22Rv1 (cell line): ENCODE data around the gene PTMA.

Source experiments
- CTCF ChIP-seq: fragments of 450-650 bp; IDR thresholded peaks from 2 replicates; pipeline ENCODE4 v1.5.1; 2017; ENCODE audit warnings: mild to moderate bottlenecking
- ZFX ChIP-seq: fragments of 450-650 bp; IDR thresholded peaks from 2 replicates; pipeline ENCODE4 v1.6.1; 2017; ENCODE audit warnings: antibody characterized with exemption, borderline replicate concordance

- TF ChIP-seq CTCF, result no peak
- TF ChIP-seq ZFX, result no peak
Observed at GRCh38 chr2:231715988-231716616, 7.8 kb downstream of the PTMA start.
